Activated T-helper 1 cell treated with Interleukin-2 at 50 U/mL for 16 hours (primary cell): ENCODE data around the gene ARHGEF5.
"Not testable (repeated sequence)": the region's sequence is repeated elsewhere in the genome, so short reads cannot be mapped to it uniquely, and the experiment has no call there.

ENCODE experiments used
- DNase-seq: peaks from one replicate; pipeline ENCODE4 v3.0.0-alpha.2; 2020; ENCODE audit warnings: low read depth

Gene ARHGEF5

DNA sequence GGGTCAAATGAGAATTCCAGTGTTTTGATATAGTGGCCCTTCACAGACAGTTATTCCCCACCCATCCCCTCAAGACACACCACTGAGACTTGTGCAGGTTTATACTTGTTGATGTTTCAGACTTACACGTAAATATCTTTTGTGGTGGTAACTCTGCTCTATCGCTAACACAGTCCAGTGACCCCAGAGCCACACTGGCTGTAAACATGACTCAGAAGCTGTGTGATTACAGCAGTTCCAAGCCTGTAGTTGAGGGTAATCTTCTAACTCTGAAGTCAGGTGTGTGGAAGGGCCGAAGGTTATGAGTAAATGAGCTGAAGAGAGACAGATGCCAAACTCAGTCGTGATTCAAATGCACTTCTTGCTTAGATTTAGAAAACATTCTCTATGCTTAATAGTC is 28.9 kb downstream of the ARHGEF5 start:
- no peak for DNase-seq

DNA sequence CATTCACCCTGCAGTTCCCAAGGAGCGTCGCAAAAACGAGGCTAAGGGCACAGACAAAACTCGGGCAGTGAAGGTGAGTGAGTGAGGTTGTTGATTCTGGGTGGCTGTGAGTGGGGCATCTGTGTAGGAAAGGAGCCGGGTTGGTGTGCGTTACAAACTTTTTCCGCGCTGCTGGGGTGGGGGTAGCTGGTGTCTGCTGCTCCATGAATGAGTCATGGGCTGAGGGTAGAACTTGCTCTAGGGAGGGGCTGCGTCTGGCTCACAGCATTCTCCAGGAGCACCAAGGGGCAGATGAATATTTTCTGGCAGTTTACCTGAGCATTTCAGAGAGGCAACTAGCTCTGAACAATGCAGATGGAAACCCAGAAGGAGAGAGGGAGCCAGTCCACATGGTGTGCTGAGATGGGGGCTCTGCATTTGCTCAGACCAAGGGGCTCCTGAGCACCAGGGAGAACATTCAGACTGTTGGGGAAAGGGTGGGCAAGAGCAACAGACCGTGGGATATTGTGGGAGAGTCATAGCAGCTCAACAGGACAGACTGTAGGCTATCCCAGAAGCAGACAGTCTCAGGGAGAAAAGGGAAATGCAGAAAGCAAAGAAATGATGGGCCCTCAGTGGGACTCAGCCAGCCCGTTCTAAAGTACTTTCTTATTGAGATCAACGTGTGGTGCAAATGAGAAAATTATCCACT is 29.5 kb downstream of the ARHGEF5 start:
- no peak for DNase-seq

DNA sequence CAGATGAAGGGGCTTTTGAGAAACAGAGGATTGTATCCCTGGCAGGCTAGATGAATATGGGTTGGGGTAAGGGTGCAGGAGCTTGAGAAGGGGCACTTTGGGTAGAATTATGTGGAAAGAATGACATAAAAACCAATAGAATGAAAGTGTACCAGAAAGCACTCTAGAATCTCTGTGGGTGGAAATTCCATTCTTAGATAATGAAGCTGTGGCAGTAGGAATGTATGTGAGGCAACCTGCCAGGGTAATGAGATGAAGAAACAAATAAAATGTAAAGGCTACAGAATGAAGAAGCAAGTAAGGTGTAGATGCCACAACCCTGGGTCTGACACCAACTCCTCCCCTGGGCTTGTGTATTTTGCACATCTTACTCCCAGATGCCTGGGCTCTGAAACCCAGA is 31.5 kb downstream of the ARHGEF5 start:
- DNase-seq: no peak

DNA sequence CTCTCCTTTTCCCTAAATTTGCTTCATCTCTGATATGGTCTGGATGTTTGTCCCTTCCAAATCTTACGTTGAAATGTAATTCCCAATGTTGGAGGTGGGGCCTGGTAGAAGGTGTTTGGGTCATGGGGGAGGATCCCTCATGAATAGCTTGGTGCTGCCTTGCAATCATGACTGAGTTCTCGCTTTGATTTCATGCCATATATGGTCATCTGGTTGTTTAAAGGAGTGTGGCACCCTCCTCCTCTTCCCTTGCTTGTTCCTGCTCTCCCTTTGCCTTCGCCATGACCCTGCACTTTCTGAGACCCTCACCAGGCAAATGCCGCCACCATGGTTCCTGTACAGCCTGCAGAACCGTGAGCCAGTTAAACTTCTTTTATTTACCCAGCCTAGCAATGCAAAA is 33.7 kb downstream of the ARHGEF5 start:
- DNase-seq: no peak

DNA sequence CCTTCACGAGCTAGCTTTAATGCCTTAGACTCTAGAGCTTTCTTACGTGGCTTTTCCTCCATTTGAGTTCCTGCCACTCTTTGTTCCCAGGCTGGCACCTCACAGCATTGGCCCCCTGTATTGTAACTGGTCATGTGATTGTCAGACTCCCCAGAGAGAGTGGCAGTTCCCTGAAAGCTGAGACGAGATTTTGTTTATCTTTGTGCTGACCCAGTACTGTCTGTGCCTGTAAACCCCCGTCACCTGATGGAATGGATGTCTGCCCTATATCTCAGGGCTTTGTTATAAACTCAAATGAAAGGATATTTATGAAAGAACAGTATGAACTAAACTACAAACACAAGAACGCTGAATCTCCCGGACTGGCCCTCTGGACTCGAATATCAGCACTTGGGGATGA is 35.3 kb downstream of the ARHGEF5 start:
- DNase-seq: no peak

DNA sequence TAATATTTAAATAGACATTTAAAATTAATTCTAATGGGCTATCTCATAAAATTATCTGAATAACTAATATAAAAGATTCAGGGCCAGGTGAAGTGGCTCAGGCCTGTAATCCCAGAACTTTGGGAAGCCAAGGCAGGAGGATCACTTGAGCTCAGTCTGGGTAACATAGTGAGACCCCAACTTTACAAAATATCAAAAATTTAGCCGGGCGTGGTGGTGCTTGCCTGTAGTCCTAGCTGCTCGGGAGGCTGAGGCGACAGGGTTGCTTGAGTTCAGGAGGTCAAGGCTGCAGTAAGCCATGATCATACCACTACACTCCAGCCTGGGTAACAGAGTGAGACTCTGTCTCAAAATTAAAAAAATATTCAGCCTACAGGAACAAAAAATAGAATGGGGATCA is 35.8 kb downstream of the ARHGEF5 start:
- DNase-seq: no peak

DNA sequence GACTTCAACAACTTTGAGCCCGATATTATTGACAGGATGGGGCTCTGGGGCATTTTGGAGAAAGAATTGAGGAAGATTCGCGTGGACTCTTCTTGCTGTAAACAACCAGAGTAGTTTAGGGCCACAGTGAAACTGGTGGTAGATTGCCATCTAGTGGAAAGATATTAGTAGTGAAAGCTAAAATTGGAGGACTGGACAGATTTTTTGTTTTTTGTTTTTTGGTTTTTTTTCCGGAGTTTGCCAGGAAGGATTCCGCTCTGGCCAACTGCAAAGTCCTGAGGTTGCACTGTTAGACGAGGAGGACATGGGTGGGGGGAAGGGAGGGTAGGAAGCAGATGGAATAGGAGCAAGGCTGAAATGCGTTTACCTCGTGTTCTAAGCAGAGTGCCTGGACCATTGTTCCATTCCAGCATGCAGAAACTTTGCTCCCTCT is 36.6 kb downstream of the ARHGEF5 start:
- DNase-seq: no peak

DNA sequence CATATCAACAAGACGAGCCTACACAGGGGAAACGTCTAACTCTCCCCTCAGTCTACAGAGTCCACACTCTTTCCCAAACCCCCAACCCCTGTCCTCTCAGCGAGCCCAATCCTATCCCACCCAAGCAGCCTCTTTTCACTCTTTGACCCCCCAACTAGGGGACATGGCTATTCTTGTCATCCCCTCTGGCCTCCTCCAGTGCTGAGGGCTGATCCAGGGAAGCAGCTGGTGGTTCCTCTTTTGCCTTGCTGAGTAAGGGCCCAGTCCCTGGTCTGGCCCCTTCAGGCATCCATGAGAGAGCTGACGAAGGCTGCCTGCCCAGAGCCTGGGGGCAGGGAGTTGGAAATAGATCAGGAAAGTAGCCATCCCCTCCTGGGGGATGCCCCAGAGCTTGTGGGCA is 41.9 kb downstream of the ARHGEF5 start:
- no peak for DNase-seq

DNA sequence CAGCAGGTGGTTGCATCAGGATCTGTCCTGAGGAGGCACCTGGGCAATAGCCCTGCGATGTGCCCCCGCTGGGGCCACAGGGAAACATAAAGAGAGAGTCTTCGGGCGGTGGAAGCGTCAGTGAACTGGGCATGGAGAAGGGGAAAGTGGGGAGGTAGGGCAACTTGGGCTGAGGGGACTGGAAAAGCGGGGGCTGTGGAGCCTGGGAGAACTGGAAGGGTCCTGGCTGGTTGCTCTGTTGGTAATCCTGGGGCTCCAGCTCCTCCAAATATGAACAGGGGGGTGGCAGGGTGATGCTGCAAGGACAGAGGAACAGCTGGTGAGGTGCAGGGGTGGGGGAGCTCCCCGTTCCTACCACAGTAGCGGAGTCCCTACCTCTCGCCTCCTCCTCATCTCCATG is 43.1 kb downstream of the ARHGEF5 start:
- no peak for DNase-seq

DNA sequence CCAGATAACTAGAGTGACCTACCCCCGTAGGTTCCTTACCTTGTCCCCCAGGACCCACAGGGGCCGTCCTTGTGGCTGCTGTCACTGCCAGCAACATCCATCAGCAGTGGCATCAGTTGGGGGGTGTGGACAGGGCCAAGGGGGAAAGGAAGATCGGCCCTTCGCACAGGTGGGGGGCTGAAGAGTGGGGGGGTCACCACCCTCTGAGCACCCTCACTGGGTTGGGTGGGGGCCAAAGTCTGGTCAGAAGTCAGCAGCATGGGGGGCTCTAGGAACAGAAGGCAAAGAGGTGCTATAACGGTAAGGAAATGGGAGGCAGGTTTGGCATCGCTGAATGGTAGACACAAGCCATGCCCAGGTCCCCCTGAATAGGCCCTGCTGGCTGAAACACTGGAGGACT is 43.7 kb downstream of the ARHGEF5 start:
- no peak for DNase-seq

DNA sequence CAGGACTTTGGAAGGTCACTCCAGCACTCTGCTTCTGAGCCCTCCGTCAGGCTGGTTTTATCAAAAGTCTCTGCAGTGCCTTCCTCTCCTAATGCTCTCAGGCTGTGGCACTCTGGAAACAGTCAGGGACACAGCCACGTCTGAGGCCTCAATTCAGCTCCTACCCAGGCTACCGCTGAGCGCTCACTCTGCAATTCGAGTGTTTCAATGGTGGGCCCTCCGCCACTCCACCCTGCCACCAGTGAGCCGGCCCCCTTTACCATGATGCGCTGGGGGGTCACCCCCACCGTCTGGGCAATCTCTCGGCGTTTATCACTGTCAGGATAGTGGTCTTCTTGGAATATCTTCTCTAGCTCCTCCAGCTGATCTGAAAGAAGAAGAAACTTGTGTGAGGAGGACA is 44.7 kb downstream of the ARHGEF5 start:
- DNase-seq: no peak

DNA sequence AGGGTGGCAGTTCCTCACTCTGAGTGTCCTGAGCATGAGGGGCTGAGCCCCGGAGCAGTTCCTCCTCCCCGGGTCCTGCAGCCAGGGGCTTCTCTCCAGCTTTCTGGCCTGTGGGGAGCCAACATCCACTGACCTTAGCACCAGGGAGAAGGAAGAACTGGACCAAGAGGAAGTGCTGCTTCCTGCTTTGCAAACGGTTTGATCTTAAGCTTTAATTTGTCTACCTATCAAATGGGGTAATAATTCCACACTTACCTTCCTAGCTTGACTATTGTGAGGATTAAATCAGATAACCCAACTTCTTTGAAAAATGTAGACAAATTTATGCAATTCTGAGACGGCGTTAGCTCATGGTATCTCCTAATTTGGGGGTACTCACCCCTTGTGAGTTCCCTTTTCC is 46.3 kb downstream of the ARHGEF5 start:
- DNase-seq: no peak

DNA sequence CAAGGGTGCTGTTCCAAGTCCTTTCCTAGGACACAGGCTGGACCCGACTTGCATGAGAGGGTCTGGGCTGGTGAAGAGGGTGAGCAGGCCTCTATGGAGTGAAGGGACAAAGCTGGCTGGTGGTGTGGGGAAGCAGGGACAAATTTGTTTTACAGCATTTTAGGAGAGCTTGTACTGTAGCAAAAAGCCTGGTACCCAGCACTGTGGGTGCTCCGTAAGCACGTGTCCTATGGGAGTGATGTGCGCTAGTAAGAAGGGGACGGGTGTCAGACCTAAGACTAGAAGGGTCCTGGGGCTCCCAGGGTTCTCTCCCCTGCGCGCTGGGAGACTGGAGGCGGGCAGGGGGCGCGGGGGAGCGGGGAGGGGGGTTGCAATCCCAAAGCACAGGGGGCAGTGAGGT is 47.9 kb downstream of the ARHGEF5 start:
- DNase-seq: no peak

DNA sequence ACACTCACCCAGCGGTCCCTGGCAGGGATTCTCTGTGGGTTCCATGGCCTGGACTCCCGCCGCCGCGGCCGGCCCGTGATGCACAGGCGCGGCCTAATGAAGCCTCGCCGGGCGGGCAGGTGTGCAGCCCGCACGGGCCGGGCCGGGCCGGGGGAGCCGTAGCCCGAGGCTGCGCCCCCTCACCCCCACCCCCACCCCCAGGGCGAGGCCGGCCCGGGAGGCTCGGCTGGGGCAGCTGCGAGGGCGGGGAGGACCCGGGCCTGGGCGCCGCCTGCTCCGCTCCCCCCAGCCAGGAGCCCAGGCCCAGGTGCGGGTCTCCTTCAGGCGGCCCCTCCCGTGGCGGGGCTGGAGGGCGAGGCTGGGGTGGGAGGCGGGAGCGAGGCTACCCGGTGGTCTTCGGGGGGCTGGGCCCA is 48.5 kb downstream of the ARHGEF5 start, which contains the start of gene NOBOX:
Gene NOBOX, minus strand, starts transcription at position 45 of the 413 bp plus-strand sequence.
- no peak for DNase-seq

DNA sequence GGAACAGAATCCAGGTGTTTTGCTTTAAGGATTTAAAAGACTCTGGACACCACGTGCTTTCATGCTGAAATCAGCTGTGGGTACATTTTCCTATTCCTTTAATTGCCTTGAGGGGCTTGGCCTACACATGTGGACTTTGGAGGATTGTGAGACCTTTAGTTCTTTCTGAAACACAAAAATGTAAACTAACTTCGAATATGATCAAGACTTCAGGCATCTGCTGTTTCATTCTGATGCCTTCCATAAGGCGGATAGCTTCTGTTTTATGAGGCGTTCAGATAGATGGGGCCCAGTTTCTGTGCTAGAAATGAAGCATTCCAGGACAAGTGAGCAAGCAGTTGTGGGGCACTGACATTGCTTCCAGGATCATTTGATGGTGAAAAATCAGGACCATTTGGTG is 49.7 kb downstream of the ARHGEF5 start:
- no peak for DNase-seq

DNA sequence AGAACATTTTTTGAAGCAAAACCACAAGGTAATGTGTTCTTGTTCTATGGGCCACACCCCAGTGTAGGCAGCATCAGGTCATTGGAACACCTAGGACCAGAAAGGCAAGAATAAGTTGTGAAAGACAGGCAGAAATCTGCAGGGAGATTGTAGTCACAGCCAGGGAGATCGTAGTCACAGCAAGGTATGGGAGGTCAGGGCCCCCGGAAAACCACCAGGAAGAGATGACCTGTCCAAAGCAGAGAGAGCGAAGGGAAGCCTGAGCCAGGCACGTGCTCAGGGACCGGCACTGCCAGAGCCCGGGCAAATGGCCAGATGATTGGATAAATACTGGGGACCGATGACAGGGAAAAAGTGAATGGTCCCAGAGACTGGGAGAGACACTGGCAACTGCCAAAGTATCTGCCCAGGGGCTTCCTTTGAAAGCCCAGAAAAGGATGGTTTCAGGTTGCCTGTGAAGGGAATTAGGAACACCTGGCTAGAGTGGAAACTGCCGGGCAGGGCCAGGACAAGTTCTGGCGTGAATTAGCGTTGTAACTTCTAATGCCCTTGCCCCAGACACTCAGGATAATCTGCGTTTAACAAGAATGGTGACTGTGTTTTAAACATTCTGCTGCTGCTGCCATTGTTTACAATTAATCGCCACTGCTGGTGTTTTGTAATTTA is 52.2 kb downstream of the ARHGEF5 start:
- no peak for DNase-seq

DNA sequence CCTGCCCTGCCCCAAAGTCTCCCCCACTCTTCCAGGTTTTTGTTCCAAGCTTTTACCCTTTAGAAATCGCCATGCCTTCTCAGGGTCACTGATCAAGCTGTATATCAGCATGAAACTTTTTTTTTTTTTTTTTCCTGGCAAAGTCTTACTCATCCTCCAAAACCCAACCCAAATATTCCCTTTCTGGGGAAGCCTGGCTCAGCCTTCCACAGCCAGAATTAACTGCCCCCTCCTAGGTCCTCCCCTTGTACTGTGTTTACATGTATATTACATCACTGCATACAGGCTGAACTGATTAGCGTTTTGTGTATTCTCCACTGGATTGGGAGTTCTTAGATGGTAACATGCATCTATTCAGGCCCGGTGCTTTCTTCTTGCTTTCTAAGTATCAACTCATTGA is 52.9 kb downstream of the ARHGEF5 start:
- DNase-seq: no peak

DNA sequence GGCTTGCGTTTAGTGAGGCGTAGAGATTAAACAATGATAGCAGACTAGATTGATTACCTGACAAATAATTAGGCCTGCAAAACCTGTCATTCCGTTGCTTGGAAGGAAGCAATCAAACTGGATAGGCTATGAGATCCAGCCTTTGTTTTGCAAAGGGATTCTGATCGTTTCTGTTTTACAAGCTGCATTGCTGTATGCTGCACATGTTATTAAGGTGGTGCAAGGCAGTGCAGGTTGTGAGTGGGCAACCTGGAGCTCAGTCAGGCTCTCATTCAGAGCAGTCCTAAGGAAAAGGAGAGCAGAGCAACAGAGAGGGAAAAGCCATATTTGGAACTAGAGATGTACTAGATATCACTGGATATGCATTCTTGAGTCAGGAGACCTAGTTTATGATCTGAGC is 55.2 kb downstream of the ARHGEF5 start:
- DNase-seq: no peak

DNA sequence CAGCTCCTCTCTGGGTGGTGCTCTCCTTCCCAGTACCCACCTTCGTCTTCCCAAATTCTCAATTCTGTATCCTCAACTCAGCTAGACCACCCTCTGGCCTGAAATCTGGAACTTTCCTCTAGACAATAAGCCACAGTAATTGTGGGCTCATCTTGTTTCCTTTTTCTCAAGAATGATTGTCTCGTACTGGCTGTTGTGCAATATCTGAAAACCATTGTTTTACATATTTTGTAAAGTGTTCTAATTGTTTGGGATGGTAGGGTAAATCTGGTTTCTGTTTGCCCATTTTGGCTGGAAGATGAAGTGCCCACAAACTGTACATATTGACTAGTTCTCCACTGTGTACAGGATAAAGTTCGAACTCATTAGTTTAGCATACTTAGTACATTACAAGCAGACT is 59.6 kb downstream of the ARHGEF5 start:
- DNase-seq: no peak

DNA sequence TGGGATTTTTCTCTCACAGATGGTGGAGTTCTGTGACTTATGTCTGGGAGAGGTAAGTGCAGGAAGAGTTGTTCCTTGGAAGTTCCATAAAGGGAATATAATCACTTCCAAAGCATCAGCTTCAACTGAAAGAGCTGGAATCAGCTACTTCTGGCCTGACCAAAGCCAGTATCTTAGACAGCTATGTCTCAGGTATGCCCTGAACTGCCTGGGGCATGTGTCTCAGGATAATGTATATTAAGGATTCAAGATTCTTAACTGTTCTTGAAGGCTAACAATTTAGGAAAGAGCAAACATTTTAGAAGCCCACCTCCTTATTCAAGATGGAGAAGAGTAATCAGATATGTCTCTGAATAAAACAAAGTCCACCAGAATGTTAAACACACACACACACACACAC is 60.7 kb downstream of the ARHGEF5 start:
- DNase-seq: no peak

DNA sequence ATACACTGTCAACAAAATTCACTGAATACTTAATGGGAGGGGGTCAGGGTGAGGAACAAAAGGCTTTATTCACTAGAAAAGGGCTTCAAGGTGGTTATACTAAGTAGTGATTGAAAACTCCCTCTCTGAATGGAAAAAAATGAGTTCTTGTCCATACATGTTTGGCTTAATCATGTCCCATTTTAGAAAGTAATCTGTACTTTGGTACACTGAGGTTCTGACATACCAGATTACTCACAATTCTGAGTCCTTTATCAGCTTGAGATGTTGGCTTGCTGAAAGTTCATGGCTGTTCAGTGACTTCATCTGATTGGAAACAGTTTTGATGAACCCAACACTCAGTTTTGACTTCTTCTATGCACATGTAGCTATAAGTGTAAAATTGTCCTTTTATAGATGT is 61.1 kb downstream of the ARHGEF5 start:
- DNase-seq: no peak

DNA sequence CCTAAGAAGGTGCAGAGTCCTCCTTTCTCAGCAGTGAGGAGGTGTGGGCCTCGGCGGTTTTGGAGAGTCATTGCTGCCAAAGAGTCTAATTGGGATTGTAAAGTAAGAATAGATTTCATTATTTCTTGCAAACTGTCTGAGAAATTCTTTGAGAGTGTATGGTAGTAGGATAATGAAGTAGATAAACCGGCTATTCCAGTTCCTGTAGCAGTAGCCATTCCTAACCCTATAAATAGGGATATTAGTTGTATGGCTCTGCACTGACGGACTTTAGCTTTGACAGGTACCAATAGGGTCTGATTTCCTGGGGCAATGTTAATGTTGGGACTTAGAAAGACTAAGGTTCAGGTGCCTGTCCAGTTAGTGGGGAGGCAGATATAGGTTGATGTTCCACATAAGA is 63.7 kb downstream of the ARHGEF5 start:
- not testable (repeated sequence) for DNase-seq

DNA sequence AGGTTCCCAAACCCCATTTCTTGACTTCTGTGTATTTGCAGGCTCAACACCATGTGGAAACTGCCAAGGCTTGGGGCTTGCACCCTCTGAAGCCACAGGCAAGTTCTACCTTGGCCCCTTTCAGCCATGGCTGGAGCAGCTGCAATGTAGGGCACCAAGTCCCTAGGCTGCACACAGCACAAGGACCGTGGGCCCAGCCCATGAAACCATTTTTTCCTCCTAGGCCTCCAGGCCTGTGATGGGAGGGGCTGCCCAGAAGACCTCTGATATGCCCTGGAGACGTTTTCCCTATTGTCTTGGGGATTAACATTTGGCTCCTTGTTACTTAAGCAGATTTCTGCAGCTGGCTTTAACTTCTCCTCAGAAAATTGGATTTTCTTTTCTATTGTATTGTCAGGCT is 72.3 kb downstream of the ARHGEF5 start:
- DNase-seq: not testable (repeated sequence)

DNA sequence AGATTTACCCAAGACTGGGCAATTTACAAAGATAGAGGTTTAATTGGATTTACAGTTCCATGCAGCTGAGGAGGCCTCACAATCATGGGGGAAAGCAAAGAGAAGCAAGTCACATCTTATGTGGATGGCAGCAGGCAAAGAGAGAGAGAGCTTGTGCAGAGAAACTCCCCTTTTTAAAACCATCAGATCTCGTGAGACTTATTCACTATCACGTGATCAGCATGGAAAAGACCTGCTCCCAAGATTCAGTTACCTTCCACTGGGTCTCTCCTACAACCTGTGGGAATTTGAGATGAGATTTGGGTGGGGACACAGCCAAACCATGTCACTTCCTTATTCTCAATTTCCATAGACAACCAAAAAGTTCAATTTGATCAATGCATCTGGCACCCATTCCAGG is 73.2 kb downstream of the ARHGEF5 start:
- no peak for DNase-seq
